HCT116 (cell line): ENCODE measurements around the gene AKR1C4. TPM values are rescaled to one million over a fixed set of nuclear protein-coding genes. Genes with fewer than 3 reads are reported as not detected.

ENCODE experiments used
- ATAC-seq: fragments of 200-7000 bp; cut with Tn5 transposase; 2 replicates; pipeline ENCODE4 v1.9.1; 2020; ENCODE audit warnings: mild to moderate bottlenecking, moderate library complexity
- BruUV-seq: library from RNA; stranded (reverse); fragments of 400-500 nt; replicated peaks from 2 replicates; lab custom pipeline; 2021; lab: Mats Ljungman, UMichigan
- CTCF ChIA-PET: fragments of 300-600 bp; sonication (Branson Sonifier 250); formaldehyde crosslinking; loops from one replicate; lab custom pipeline; 2021; ENCODE audit warnings: antibody characterized with exemption; lab: Charles Lee
- POLR2A ChIA-PET: fragments of 300-600, 350-600 bp; sonication (Branson Sonifier 250); formaldehyde crosslinking; loops from one replicate; lab custom pipeline; 2021; ENCODE audit warnings: antibody characterized with exemption; lab: Charles Lee
- RAD21 ChIA-PET, 2 experiments: fragments of 300-600 bp; sonication (Branson Sonifier 250); formaldehyde crosslinking; loops; one replicate each; lab custom pipeline; 2023; ENCODE audit warnings: low total read pairs in 2 of 2; ENCODE audit not compliant: uncharacterized antibody in 2 of 2, unreplicated experiment in 2 of 2, low non-redundant PET in 1 of 2; lab: Charles Lee
- DNase-seq: peaks from one replicate; pipeline ENCODE4 v3.0.0-alpha.2; 2010; ENCODE audit warnings: low read depth, low spot score
- H2AFZ ChIP-seq: fragments of 200-600 bp; shearing (Covaris generic), sonication (generic); 2 replicates; pipeline ENCODE4 v1.6.1; 2017; ENCODE audit warnings: low read depth, mixed run types, mixed read lengths, antibody characterized with exemption, low read length; ENCODE audit not compliant: poor library complexity, severe bottlenecking
- H3K27ac ChIP-seq: 2 replicates; pipeline ENCODE4 v1.5.1; 2012; ENCODE audit warnings: low read depth, low read length
- H3K27me3 ChIP-seq: fragments of 200-600 bp; sonication (generic); 2 replicates; pipeline ENCODE4 v1.6.1; 2016; ENCODE audit warnings: mixed run types, low read length, mixed read lengths; ENCODE audit not compliant: insufficient read depth
- H3K36me3 ChIP-seq, 2 experiments: fragments of 200-500 bp in 1 of 2; fragments of 200-600 bp in 1 of 2; sonication (Bioruptor generic) in 1 of 2; sonication (generic) in 1 of 2; 2 replicates each; pipeline versions ENCODE4 v1.5.1 to v1.6.1; 2014 to 2016; ENCODE audit warnings: low read length in 2 of 2, inconsistent platforms in 1 of 2, mixed read lengths in 1 of 2, mixed run types in 1 of 2; ENCODE audit not compliant: insufficient read depth in 2 of 2, control insufficient read depth in 1 of 2
- H3K4me1 ChIP-seq, 2 experiments: fragments of 200-600 bp in 1 of 2; sonication (generic) in 1 of 2; 2 replicates each; pipeline versions ENCODE4 v1.5.1 to v1.6.1; 2012 to 2017; ENCODE audit warnings: low read length in 2 of 2, inconsistent platforms in 1 of 2, mild to moderate bottlenecking in 1 of 2, mixed read lengths in 1 of 2, mixed run types in 1 of 2, moderate library complexity in 1 of 2; ENCODE audit not compliant: insufficient read depth in 2 of 2, control insufficient read depth in 1 of 2
- H3K4me2 ChIP-seq: fragments of 200-600 bp; sonication (generic); 2 replicates; pipeline ENCODE4 v1.6.1; 2017; ENCODE audit warnings: mixed run types, low read length, mixed read lengths
- H3K4me3 ChIP-seq, 2 experiments: fragments of 200-600 bp in 1 of 2; sonication (generic) in 1 of 2; replicated peaks in 1 of 2; 2 replicates each; pipeline ENCODE4 v1.5.1; 2011 to 2016; ENCODE audit warnings: low read length in 2 of 2, control low read depth in 1 of 2, low read depth in 1 of 2, mild to moderate bottlenecking in 1 of 2, mixed read lengths in 1 of 2, mixed run types in 1 of 2
- H3K79me2 ChIP-seq: fragments of 200-600 bp; sonication (generic); 2 replicates; pipeline ENCODE4 v1.6.1; 2017; ENCODE audit warnings: mild to moderate bottlenecking, mixed run types, low read length, moderate library complexity, mixed read lengths; ENCODE audit not compliant: insufficient read depth
- H3K9ac ChIP-seq: fragments of 200-600 bp; sonication (generic); 2 replicates; pipeline ENCODE4 v1.6.1; 2016; ENCODE audit warnings: low read length, mixed read lengths
- H3K9me2 ChIP-seq: fragments of 200-600 bp; sonication (generic), shearing (Covaris generic); 2 replicates; pipeline ENCODE4 v1.6.1; 2017; ENCODE audit warnings: mixed run types, mild to moderate bottlenecking, moderate library complexity; ENCODE audit not compliant: insufficient read depth
- H3K9me3 ChIP-seq, 2 experiments: fragments of 200-500 bp in 1 of 2; fragments of 200-600 bp in 1 of 2; sonication (Bioruptor generic) in 1 of 2; sonication (generic) in 1 of 2; 2 replicates each; pipeline ENCODE4 v1.6.1; 2014 to 2017; ENCODE audit warnings: low read length in 2 of 2, mixed read lengths in 2 of 2, inconsistent platforms in 1 of 2, low read depth in 1 of 2, mild to moderate bottlenecking in 1 of 2, mixed run types in 1 of 2, moderate library complexity in 1 of 2; ENCODE audit not compliant: control insufficient read depth in 1 of 2, insufficient read depth in 1 of 2
- H4K20me1 ChIP-seq: fragments of 200-600 bp; sonication (generic), shearing (Covaris generic); 2 replicates; pipeline ENCODE4 v1.6.1; 2017; ENCODE audit warnings: mixed run types, mild to moderate bottlenecking, moderate library complexity; ENCODE audit not compliant: insufficient read depth
- CBX3 ChIP-seq: IDR thresholded peaks from 2 replicates; pipeline ENCODE4 v1.6.1; 2012; ENCODE audit warnings: low read depth
- CTCF ChIP-seq, 3 experiments: fragments of 200-600 bp in 1 of 3; sonication (generic) in 1 of 3; IDR thresholded peaks in 2 of 3; conservative IDR thresholded peaks in 1 of 3; 2 replicates each; pipeline ENCODE4 v1.5.1; 2012 to 2017; ENCODE audit warnings: low read depth in 2 of 3, low read length in 2 of 3, antibody characterized with exemption in 1 of 3, borderline replicate concordance in 1 of 3, control low read depth in 1 of 3, mild to moderate bottlenecking in 1 of 3, mixed read lengths in 1 of 3, mixed run types in 1 of 3, moderate library complexity in 1 of 3; ENCODE audit not compliant: insufficient read depth in 1 of 3
- EGR1 ChIP-seq: IDR thresholded peaks from 2 replicates; pipeline ENCODE4 v1.6.1; 2012; ENCODE audit warnings: low read depth
- ELF1 ChIP-seq: IDR thresholded peaks from 2 replicates; pipeline ENCODE4 v1.6.1; 2012; ENCODE audit warnings: low read depth, borderline replicate concordance
- EZH2phosphoT487 ChIP-seq: fragments of 200-600 bp; IDR thresholded peaks from 2 replicates; pipeline ENCODE4 v1.6.1; 2018; ENCODE audit warnings: antibody characterized with exemption, borderline replicate concordance
- FOSL1 ChIP-seq: IDR thresholded peaks from 2 replicates; pipeline ENCODE4 v1.6.1; 2012; ENCODE audit warnings: low read depth
- REST ChIP-seq: IDR thresholded peaks from 2 replicates; pipeline ENCODE4 v1.6.1; 2012; ENCODE audit warnings: low read depth
- SIN3A ChIP-seq: IDR thresholded peaks from 2 replicates; pipeline ENCODE4 v1.6.1; 2012; ENCODE audit warnings: low read depth
- SP1 ChIP-seq: IDR thresholded peaks from 2 replicates; pipeline ENCODE4 v1.6.1; 2012; ENCODE audit warnings: low read depth
- TCF7L2 ChIP-seq: IDR thresholded peaks from 2 replicates; pipeline ENCODE4 v1.7.0; 2011; ENCODE audit warnings: borderline replicate concordance, inconsistent platforms; ENCODE audit not compliant: insufficient read depth, insufficient read length; ENCODE audit errors: extremely low read depth
- YY1 ChIP-seq: IDR thresholded peaks from 2 replicates; pipeline ENCODE4 v1.6.1; 2011; ENCODE audit warnings: low read length, low read depth, moderate library complexity, mild to moderate bottlenecking; ENCODE audit not compliant: insufficient replicate concordance; ENCODE audit errors: extremely low read depth
- ZFX ChIP-seq: fragments of 450-650 bp; IDR thresholded peaks from 2 replicates; pipeline ENCODE4 v1.6.1; 2017
- ZNF274 ChIP-seq: fragments of 200-500 bp; sonication (Bioruptor generic); IDR thresholded peaks from 2 replicates; pipeline ENCODE4 v1.6.1; 2014; ENCODE audit warnings: mild to moderate bottlenecking, low read depth, low read length, inconsistent platforms
- intact Hi-C: fragments of 100-400 bp; cut with micrococcal nuclease; formaldehyde crosslinking; loops from 2 replicates; pipeline ENCODE4 v1.10.0; 2022
- total RNA-seq: library from RNA; stranded (reverse); gene quantifications from one replicate; pipeline ENCODE4 v1.2.1, GENCODE V29; 2021; ENCODE audit not compliant: unreplicated experiment

Gene AKR1C4
- total RNA-seq, 1 experiment from 2014 or later, result not detected

- TF ChIP-seq REST, result no peak
- TF ChIP-seq CTCF (IDR thresholded peaks at IDR 0.05 in 2 of 3, conservative IDR thresholded peaks at IDR 0.05 in 1 of 3; ENCODE audit: borderline replicate concordance in 1 of 3, insufficient read depth in 1 of 3, low read depth in 2 of 3, low read length in 2 of 3), result no peak
- no peak for TF ChIP-seq FOSL1
- no peak for TF ChIP-seq TCF7L2
- TF ChIP-seq ELF1, result no peak
Observed at GRCh38 chr10:5155951-5156350, 40.7 kb upstream of the AKR1C4 start (continued).

GRCh38 chr10:5157501-5157900 lies 39.1 kb upstream of the AKR1C4 start:
- ATAC-seq (no peak), DNase-seq (no peak)
- Histone ChIP-seq H3K36me3 (no peaks in the 10 kb centered on the region), H2AFZ (no peak overlapping the region), H3K27me3 (no peaks in the 10 kb centered on the region), H3K4me3 (no peak overlapping the region), H3K4me2 (no peak overlapping the region), H3K9me2 (no peaks in the 10 kb centered on the region), H3K27ac (no peak overlapping the region), H3K79me2 (no peaks in the 10 kb centered on the region), H3K4me1 (no peaks in the 10 kb centered on the region), H4K20me1 (no peaks in the 10 kb centered on the region), H3K9ac (no peak overlapping the region), H3K9me3 (no peaks in the 10 kb centered on the region; a peak in 1 of 4 replicates)
- CTCF ChIA-PET, result no interaction called here
- RAD21 ChIA-PET, result no interaction called here
- BruUV-seq, result no TSS peak
- no peak for TF ChIP-seq SIN3A
- TF ChIP-seq ZFX, result no peak
- TF ChIP-seq REST, result no peak
- no peak for TF ChIP-seq ELF1
- TF ChIP-seq CBX3, result no peak
- no peak for TF ChIP-seq TCF7L2
- TF ChIP-seq EGR1, result no peak
- no peak for TF ChIP-seq EZH2phosphoT487
- no peak for TF ChIP-seq ZNF274
- no peak for TF ChIP-seq SP1
- TF ChIP-seq YY1, result no peak
- intact Hi-C loops, result no loop called here
- POLR2A ChIA-PET, result no interaction called here
